Raji (cell line): Measurements from ENCODE around the gene SLC38A4.

ENCODE experiments used
- POLR2A ChIP-seq: IDR thresholded peaks from 2 replicates; pipeline ENCODE4 v1.6.1; 2011; ENCODE audit warnings: low read depth, low read length, control low read depth; ENCODE audit not compliant: insufficient read depth

Gene SLC38A4, protein sequence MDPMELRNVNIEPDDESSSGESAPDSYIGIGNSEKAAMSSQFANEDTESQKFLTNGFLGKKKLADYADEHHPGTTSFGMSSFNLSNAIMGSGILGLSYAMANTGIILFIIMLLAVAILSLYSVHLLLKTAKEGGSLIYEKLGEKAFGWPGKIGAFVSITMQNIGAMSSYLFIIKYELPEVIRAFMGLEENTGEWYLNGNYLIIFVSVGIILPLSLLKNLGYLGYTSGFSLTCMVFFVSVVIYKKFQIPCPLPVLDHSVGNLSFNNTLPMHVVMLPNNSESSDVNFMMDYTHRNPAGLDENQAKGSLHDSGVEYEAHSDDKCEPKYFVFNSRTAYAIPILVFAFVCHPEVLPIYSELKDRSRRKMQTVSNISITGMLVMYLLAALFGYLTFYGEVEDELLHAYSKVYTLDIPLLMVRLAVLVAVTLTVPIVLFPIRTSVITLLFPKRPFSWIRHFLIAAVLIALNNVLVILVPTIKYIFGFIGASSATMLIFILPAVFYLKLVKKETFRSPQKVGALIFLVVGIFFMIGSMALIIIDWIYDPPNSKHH

DNA sequence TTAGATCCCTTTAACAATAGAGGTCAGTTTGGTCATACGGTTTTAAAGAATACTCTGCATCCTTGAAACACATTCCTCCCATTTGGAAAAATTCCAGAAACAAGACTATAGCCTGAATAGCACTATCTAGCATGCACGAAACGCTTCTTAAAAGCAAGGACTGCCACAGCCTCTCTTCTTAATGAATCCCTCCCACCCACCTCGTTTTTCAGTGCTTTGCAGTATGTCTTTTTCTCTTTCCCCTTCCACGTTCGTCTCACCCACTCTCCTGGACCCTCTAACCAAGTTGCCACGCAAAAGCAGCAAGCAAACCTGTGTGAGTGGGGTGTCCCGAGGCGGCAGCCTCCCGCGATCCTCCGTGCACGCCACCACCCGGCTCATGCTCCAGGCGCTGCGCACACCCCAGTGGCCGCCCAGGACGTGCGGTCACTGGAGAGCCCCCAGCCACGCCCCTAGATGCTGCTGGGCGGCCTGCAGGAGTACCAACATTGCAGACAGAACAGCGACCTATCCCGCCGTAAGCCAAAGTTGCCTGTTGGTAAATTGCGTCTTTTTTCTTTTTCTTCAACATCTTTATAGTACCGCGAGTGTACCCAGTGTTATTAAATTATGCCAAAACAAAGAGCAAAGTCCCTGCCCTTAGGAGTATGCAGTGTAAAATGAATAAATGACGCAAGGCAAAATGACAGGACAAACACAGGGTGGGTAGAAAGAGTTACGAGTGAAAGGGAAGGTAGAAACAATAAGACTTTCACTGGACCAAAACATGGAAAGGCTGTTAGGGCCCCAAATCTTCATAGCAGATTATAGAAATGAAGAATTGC, at the start of gene SLC38A4:
Gene SLC38A4 (minus strand): TSS at position 407 of the 824 bp plus-strand sequence. CDS start 32,926 bp downstream, outside the sequence.
- TF ChIP-seq POLR2A = no peak

DNA sequence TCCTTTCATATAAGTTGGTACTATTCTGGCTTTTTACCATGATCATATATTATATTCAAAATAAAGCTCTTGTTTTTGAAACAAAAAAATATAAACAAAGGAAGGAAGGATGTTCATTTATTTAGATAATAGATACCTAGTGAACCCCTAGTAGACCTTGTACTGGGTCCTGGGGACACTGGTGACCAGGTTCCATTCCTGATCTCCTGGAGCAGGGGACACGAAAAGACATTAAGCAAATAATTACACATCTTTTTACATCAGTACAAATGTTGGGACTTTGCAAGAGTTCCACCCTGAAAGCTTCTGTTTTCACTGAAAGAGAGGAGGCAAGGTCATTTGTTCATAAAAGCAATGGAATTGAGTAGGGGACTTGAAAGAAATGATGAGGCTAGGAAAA, 49.3 kb upstream of the SLC38A4 start:
- TF ChIP-seq POLR2A = no peak

DNA sequence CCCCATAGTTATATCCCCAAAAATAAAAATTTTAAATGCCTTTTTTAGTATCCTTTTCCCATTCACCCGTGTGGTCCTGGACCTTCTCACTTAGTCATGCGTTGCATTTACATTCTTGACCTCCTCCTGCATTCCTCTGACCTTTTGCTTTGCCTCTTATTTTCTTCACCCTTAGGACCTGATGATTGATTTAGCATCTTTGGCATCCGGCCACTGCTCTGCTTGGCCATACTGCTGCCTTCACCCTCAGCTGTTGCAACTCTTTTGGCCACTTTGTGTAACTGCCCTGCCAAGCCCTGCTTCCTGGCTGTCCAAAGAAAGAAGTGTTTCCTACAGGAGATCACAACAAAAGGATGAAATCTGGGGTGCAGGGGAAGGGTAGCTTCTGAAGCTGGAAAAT, 48.8 kb upstream of the SLC38A4 start:
- no peak for TF ChIP-seq POLR2A

DNA sequence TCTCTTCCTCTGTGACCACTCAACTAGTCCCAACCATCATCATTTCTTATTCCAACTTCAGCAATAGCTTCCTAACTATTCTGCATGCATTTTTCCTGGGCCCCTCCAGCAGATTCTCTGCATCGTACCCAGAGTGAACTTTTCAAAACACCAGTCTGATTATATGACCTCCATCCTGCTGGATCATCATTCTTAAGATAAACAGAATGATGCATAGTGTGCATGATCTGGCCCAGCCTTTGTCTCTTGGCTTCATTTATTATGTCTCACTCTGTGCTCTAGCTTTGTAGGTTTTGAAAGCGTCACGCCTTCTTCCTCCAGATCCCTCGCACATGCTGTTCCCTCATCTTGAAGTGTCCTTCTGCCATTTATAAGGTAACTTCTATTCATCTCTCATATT, 46.3 kb upstream of the SLC38A4 start:
- no peak for TF ChIP-seq POLR2A

DNA sequence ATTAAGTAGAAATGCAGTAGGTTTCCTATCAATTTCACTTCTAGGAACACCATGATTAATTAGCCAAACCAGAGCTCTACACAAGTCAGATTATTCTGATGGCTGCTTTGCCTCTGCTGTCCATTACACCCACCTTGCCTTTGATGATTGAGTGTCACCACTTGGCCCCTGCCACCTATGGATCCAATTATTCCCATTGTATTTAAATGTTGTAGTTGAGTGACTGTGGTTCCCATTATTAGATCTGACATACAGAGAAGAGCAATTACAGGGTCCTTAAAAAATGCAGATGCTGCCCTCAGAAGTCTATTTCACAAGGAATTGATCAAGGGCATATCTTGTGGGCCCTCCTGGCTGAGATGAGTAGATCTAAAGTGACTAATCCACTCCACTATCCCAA, 39.5 kb upstream of the SLC38A4 start:
- no peak for TF ChIP-seq POLR2A

DNA sequence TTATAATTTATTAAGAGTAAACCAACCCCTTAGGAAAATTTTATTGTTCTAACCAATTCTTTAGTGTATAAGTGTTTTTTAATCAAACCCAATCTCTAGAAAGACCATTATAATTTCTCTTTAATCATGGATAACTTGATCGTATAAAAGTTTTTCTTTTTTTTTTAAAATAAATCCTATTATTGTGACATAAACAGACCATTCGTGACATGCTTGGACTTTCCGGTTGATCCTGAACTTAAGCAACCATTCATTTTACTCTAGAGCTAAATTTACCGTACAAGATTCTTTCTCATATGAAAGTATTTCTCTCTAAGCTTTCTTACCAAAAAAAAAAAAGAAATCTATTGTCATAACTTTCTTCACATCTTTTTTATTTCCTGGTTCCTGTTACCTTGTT, 32.6 kb upstream of the SLC38A4 start:
- no peak for TF ChIP-seq POLR2A

DNA sequence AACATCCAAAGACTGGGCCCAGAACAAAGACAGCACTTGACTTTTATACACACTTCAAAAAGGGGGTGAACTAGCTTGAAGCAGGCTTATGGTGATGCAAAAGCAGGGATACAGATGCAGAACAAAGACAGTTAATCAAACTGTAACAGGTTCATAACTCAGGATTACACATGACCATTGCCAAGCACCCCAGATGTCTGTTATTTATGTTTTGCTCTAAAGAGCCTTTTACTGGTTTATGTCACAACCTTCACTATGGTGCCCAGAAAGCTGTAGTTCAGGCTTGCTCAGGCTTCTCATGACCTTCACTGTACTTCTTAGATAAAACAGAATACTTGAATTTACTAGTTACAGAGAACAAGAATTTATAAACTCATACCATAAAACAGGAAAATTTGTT, 31.7 kb upstream of the SLC38A4 start:
- TF ChIP-seq POLR2A = no peak

DNA sequence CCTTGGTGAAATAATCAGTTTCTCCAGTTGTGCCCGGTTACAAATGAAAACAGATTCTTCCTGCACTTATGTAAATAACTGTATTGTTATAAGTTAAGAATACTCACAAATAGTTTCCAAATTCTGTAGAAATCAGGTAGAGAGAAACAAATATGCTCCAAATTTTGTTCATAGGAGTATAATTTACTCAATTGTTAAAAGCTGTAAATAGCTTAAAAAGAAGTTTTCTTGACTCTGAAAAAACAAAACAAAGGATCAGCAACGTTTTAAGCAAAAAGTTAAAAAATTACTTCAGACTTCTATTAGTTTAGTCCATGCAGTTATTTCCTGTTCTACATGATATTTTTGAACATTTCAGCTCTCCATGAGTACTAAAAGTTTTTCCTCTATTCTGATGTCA, 30.0 kb upstream of the SLC38A4 start:
- no peak for TF ChIP-seq POLR2A

DNA sequence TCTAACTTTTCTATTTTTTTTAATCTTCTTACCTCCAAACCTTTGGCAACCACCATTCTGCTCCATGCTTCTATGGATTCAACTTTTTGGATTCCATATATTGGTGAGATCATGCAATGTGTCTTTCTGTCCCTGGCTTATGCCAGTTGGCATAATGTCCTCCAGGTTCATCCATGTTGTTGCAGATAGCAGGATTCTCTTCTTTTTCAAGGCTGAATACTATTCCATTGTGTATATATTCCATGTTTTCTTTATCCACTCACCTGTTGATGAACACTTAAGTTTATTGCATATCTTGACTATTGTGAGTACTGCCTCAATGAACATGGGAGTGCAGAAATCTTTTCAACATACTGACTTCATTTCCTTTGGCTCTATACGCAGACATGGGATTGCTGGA, 21.2 kb upstream of the SLC38A4 start:
- TF ChIP-seq POLR2A = no peak

DNA sequence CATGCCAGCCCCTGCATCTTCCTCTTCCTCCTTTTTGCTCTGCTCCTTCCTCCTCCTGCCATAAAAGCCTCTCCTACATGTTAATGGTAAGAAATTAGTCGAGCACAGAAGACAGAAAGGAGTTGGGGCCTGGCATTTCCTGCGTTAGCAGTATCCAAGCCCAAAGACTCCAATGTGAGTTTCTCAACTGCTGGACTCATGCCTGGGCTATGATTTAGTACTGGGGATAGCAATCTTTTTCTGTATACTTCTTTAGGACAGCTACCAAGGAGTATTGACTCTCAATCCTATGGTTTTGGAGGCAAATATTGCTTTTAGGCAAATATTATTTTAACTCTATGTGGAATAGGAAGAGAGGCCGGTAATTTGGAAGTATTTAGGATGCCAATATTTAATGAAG, 18.0 kb upstream of the SLC38A4 start:
- no peak for TF ChIP-seq POLR2A

DNA sequence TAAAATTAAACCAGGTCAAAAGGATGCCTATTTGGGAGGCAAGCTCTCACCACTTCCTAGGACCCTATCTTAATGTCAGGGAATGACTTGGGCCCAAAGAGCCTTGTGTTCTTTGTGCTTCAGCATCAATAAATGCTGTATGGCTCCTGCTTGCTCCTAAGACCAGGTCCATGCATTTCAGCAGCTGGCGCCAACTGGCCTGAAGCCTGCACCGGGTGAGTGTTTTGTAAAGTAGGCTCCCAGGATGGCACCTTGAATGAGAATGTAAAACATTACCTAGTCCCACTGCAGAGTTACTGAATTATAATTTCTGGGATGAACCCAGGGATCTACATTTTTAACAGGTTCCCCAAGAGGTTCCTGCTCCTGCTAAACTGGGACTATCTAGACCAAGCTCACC, 16.1 kb upstream of the SLC38A4 start:
- no peak for TF ChIP-seq POLR2A

DNA sequence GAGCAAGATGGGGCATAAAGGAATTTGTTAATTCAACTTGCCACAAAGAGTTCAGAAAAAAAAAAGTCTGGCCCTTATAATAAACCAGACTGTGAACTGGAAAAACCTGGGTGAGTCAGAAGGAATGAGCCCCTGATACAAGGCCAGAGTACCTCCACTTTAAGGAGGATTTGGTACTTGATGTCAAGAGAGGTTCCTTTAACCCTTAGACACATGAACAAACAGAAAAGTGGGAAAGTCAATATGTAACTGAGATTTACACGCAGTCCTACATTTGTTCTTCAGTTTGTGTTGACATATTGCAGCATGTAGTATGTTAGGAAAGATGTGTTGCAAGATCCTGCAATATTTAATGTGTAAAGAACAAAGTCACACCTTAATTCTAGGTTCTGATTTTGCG, 14.2 kb upstream of the SLC38A4 start:
- no peak for TF ChIP-seq POLR2A

DNA sequence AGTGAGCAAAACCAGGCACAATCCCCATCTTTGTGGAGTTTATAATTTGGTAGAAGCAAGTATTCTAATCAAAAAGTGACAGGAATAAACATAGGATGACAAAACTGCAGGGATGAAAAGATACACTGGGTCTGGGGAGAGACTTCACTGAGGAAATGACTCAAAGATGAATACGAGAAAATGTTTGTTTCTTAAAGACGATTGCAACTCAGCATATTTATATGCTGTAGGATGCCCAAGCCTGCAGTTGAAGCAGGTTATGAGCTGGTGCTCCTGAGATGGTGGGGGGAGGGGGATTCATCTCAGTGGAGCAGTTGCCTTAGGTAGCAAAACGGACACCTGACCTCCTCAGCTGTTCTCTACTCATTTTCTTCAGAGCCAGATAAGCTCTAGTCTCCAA, 13.4 kb upstream of the SLC38A4 start:
- TF ChIP-seq POLR2A = no peak

DNA sequence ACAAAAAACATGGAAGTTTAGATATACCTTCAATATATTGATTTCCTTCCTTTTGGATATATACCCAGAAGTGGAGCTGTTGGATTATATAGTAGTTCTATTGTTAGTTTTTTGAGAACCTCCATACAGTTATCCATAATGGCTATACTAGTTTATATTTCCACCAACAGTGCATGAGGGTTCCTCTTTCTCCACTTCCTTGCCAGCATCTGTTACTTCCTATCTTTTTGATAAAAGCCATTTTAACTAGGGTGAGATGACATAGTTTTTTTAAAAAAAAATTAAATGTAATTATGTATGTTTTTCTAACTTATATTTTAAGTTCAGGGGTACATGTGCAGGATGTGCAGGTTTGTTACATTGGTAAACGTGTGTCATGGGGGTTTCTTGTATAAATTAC, 10.0 kb upstream of the SLC38A4 start:
- TF ChIP-seq POLR2A = no peak

DNA sequence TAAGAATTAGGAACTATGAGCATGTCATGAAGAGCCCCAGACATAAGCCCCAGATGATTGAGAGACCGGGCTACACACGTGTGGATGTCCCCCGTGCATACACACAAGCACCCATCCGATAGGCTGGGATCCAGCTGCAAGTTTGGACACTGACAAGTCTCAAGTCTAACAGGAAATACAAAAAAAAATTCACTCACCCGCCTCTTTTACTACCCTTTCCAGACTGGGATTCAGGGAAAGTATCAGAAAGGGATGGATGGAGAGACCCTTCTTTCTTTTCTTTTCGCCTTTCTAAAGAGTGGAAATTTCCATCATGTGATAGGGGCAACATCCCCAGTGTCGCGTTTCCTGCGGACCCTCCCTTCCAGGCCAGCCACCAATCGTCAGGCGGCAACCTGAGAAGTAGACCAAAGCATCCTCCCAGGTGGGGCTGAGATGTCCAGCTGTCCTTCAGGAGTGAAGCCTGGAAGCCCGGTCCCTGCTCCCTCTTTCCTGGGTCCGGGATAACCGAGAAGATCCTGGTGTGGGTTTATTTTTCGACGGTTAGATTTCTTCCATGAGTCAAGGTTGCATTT, 6.4 kb upstream of the SLC38A4 start:
- TF ChIP-seq POLR2A = no peak

DNA sequence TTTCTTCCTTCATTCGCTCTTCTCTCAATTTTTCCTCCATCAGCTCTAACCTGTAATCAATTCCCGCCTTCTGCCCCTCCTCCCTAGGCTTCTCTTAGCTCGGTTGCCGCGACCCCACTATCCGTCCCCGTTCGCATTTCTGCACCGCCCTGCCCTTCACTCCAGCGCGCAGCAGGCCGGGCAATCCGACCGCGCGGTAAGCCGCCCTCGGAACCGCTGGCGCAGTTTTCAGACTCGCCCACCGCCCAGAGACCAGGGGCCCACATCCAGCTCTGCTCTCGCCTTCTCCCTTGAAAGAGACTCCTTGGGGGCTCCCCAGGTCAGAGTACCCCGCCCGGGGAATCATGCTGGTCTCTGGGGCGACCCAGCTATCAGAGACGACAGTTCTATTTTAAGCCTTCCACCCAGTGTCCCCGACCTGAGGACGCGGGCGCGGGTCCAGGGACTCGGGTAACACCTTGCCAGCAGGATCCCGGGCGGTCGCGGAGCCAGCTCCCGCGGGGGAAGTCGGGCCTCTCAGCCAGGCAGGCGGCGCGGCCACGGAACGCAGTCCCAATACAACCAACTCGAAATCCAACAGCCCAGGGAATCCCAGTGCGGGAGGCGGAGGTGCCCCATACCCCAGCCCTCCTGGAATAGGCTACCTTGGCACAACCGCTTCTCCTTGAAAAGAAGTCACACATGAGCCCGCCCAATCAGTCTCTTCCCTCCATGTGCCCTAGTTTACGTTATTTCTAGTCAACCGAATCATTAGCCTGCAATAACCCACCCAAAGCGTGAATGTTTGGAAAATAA, 5.7 kb upstream of the SLC38A4 start:
- no peak for TF ChIP-seq POLR2A
